ENCODE measurements around the gene AKAP8. TPM values are rescaled to one million over a fixed set of nuclear protein-coding genes. Genes with fewer than 3 reads are reported as not detected.

The AKAP8 gene
- 27.7 TPM for total RNA-seq

- Histone ChIP-seq H3K4me3 (peak within 1 kb of the TSS; percentile 98 to 100), H3K27me3 (no peaks in the 10 kb centered on the region), H3K4me1 (peaks cover 50% of the 10 kb centered on the region), H3K27ac (peak within 1 kb of the TSS; percentile 95), H3K9me3 (no peaks in the 10 kb centered on the region), H3K36me3 (no peaks in the 10 kb centered on the region)
- TF ChIP-seq CTCF (IDR thresholded peaks at IDR 0.05): no peak
- peak; percentile 53 to 88 for TF ChIP-seq POLR2AphosphoS5 (IDR thresholded peaks at IDR 0.05; ENCODE audit: insufficient read depth in 1 of 2, low read depth in 1 of 2)
- peak in 1 of 2 donors; percentile 67 for TF ChIP-seq POLR2A (IDR thresholded peaks at IDR 0.05)
- peak in 1 of 2 donors; percentile 99 for DNase-seq (ENCODE audit: extremely low spot score in 2 of 2)
- intact Hi-C loops (cut with DNase I): loop anchor here (5.0 kb wide), 1 partner anchor 58 kb away; no protein-coding TSS in a partner anchor
Measured at GRCh38 chr19:15379083-15379998, at the start of gene AKAP8. Gene AKAP8 (minus strand): TSS chr19:15379787. CDS start chr19:15379731, 56 bp downstream.

DNA sequence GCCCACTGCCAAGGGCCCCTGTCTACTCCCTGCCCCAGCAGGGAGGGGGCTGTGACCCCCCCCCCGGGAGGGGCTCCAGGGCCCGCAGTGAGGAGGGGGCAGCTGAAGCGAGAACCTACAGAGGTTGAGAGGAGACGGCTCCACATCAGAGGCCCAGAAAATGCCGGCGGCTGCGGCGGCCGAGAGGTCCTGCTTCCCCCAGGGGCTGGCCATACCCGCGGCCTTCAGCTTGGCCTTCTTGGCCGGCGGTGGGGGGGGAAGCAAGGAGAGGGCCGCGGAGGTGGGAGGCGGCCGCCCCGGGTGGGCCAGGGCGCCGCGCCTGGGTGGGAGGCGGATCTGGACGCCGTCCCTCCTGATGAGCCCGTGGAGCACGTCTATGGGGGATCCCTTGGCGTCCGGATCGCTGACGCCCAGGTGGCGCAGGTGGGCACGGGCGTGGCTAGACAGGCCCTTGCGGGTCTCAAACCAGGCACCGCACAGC, 48.4 kb upstream of the AKAP8 start:
- Histone ChIP-seq H3K36me3 (peaks cover 0 to 40% of the 10 kb centered on the region in 2 donors), H3K9me3 (no peaks in the 10 kb centered on the region), H3K4me3 (no peak overlapping the region), H3K4me1 (peaks cover 36% of the 10 kb centered on the region), H3K27me3 (no peaks in the 10 kb centered on the region), H3K27ac (no peak overlapping the region)
- TF ChIP-seq CTCF (IDR thresholded peaks at IDR 0.05) (no peak), POLR2AphosphoS5 (IDR thresholded peaks at IDR 0.05; ENCODE audit: insufficient read depth in 1 of 2, low read depth in 1 of 2) (no peak), POLR2A (IDR thresholded peaks at IDR 0.05) (no peak)
- intact Hi-C loops (cut with DNase I): no loop called here
- DNase-seq (ENCODE audit: extremely low spot score in 2 of 2): no peak

DNA sequence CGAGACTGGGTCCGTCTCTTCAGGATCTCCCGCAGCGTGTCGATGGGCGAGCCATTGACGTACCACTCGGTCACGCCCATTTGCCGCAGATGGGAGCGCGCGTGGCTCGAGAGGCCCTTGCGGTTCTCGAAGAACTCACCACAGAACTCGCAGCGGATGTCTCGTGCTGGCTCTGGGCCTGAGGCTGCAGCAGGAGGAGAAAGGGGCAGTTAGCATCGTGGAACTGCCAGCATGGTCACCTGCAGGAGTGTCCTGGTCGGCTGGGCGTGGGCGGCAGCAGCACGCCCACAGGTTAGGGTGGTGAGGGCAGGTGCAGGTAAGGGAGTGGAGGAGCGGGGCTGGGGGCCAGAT, 47.7 kb upstream of the AKAP8 start:
- Histone ChIP-seq H3K4me1 (peaks cover 41% of the 10 kb centered on the region), H3K4me3 (no peak overlapping the region), H3K9me3 (no peaks in the 10 kb centered on the region), H3K36me3 (peaks cover 0 to 47% of the 10 kb centered on the region in 2 donors), H3K27ac (no peak overlapping the region), H3K27me3 (no peaks in the 10 kb centered on the region)
- intact Hi-C loops (cut with DNase I): no loop called here
- no peak for DNase-seq (ENCODE audit: extremely low spot score in 2 of 2)
- TF ChIP-seq POLR2AphosphoS5 (IDR thresholded peaks at IDR 0.05; ENCODE audit: insufficient read depth in 1 of 2, low read depth in 1 of 2) (no peak), POLR2A (IDR thresholded peaks at IDR 0.05) (no peak), CTCF (IDR thresholded peaks at IDR 0.05) (no peak)

DNA sequence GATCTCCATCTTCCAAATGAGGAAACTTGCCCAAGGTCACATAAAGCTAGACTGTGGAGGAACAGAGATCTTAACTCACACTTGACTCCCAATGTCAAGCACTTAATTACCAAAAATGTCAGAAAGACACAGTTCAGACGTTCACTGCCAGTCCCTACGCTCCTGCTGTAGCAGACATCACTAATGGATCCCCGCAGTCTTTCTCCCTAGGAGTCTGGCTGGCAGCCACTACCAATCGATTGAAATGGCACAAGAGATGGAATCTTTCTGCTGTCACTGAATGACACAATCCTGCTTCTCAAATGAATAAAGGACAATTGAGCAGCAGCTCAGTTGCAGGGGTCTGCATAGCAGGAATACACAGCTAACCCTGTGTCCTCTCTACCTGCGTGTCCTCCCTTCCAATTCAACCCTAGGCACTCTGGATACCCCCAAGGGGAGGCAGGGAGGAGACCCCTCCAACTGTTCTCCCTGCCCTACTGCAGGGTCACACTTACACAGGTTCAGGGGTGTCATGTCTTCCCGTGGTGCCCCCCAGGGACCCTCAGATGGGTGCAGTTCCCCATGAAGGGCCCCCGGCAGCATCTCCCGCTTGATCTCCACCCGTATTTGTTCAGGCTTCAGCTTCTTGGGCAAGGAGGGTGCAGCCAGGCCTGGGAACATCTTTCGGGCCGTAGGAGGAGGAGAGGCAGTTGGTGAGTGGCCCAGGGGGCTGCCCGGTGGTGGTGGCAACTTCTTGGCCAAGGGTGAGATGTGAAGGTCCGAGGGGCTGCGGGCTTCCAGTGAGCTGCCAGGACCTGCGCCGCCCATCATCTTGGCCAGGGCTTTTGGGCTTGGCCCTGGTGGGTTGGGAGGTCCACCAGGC, 47.1 kb upstream of the AKAP8 start:
- H3K27ac ChIP-seq: no peak overlapping the region
- DNase-seq (ENCODE audit: extremely low spot score in 2 of 2): no peak
- peaks cover 0 to 48% of the 10 kb centered on the region in 2 donors for H3K36me3 ChIP-seq
- no peaks in the 10 kb centered on the region for H3K27me3 ChIP-seq
- no peaks in the 10 kb centered on the region for H3K9me3 ChIP-seq
- H3K4me3 ChIP-seq: no peak overlapping the region
- intact Hi-C loops (cut with DNase I): no loop called here
- peaks cover 44% of the 10 kb centered on the region for H3K4me1 ChIP-seq
- TF ChIP-seq CTCF (IDR thresholded peaks at IDR 0.05): no peak
- TF ChIP-seq POLR2A (IDR thresholded peaks at IDR 0.05): no peak
- TF ChIP-seq POLR2AphosphoS5 (IDR thresholded peaks at IDR 0.05; ENCODE audit: insufficient read depth in 1 of 2, low read depth in 1 of 2): no peak

Data from vagina (tissue), 2 donors.